Stimulated activated CD4-positive, alpha-beta T cell treated with anti-CD3 and anti-CD28 coated beads, Interleukin-4, amount 100 ng/mL, for 24 hours (primary cell): ENCODE measurements around the gene ABCC5.
"Not testable (repeated sequence)": the region's sequence is repeated elsewhere in the genome, so short reads cannot be mapped to it uniquely, and the experiment has no call there.

Source experiments
- DNase-seq: peaks from one replicate; pipeline ENCODE4 v3.0.0-alpha.2; 2020

Gene ABCC5

DNA sequence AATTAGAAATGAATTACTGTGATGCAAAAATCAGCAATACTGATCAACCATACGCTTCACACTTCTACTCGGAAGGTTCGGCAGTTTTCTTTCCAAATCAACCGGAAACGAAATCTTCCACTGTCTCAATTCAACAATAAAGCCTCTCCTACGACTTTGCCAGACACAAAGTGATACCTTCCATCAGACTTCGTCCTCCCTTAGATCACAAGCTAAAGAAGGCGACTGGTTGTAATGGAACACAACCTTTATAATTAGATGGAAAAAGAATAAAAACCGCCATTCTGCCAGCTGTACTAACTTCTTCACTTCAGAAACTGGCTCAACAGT, 133.6 kb downstream of the ABCC5 start:
- no peak for DNase-seq

DNA sequence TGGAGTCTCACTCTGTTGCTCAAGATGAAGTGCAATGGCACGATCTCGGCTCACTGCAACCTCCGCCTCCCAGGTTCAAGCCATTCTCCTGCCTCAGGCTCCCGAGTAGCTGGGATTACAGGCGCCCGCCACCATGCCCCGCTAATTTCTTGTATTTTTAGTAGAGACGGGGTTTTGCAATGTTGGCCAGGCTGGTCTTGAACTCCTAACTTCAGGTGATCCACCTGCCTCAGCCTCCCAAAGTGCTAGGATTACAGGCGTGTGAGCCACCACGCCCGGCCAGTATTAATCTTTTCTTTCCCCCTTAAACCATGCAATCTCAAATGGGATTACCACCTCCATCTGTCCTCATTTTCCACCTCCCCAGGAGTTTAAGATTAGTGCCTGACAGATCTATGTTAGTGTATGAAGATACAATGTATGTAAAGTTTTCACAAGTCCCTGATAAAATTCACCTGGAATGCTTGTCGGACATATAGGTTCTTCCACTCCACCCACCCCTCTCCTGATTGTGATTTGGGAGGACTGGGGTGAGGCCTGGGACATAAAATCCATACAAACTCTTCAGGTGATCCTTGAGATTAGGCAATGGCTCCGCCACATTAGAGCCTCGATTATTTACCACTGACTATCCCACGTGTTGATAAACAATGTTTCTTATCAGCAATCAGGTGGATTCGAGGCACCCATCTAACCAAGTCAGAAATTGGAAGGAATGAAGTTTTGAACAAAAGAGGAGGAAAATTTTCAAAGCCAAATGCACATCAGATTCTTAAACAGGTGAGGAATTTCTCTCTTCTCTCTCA, 134.2 kb downstream of the ABCC5 start:
- DNase-seq: no peak

DNA sequence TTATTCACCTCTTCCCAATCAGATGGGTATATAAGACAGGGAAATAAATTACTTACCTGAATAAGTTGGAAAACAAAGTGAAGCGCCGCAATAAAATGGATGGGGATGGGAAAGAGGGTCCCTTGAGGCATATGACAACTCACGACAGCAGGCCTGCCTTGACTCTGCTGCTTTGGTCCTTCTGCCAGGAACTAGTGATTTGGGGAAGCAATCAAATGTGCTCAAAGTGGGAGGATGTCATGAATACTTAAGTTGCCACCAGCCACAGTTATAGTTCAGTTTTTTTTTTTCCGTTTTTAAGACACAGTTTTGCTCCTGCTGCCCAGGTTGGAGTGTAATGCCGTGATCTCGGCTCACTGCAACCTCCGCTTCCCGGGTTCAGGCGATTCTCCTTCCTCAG, 137.6 kb downstream of the ABCC5 start:
- DNase-seq: no peak

DNA sequence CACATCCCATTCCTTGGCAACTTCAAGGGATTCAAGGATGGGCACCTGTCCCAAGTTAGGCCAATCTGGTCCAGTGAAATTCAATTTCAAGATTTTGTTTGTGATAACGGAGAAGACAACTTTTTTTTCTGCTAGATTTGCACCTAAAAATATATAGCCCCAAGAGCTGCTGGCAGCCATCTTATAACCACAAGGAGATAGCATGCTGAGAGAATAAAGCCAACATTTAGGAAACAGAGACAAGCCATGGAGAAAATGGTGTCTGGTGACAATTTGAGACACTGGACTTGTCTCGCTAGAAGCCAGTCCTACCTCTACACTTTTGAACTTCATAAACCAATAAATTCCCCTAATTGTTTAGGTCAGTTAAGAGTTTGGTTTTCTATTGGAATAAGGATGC, 138.4 kb downstream of the ABCC5 start:
- no peak for DNase-seq

DNA sequence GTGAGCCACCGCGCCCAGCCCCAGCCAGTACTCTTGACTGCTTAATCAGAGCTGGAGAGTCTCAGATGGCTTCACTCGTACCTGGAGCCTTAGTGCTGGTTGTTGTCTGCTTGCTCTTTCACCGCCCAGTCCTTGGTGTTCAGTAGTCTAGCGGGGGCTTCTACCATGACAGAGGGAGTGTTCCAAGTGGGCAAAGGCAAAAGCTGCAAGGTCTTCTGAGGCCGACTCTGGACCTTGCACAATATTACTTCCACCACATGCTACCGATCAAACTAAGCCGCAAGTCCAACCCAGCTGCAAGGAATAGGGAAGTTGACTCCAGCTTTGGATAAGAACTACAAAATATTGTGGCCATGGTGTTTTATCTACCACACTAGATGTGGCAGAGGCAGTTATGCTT, 139.6 kb downstream of the ABCC5 start:
- no peak for DNase-seq

DNA sequence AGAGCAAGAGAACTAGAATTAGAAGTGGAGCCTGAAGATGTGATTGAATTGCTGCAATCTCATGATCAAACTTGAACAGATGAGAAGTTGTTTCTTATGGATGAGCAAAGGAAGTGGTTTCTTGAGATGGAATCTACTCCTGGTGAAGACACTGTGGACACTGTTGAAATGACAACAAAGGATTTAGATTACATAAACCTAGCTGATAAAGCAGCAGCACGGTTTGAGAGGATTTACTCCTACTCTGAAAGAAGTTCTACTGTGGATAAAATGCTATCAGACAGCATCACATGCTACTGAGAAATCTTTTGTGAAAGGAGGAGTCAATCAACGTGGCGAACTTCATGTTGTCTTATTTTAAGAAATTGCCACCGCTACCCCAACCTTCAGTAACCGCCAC, 140.5 kb downstream of the ABCC5 start:
- not testable (repeated sequence) for DNase-seq

DNA sequence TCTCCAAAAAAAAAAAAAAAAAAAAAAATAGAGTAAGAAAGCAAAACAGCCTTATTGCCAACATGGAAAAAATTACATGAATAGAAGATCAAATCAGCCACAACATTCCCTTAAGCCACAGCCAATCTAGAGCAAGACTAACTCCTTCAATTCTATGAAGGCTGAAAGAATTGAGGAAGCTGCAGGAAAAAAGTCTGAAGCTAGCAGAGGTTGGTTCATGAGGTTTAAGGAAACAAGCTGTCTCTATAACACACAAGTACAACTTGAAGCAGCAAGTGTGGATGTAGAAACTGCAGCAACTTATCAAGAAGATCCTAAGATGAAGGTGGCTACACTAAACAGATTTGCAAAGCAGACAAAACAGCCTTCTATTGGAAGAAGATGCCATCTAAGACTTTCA, 142.3 kb downstream of the ABCC5 start:
- no peak for DNase-seq

DNA sequence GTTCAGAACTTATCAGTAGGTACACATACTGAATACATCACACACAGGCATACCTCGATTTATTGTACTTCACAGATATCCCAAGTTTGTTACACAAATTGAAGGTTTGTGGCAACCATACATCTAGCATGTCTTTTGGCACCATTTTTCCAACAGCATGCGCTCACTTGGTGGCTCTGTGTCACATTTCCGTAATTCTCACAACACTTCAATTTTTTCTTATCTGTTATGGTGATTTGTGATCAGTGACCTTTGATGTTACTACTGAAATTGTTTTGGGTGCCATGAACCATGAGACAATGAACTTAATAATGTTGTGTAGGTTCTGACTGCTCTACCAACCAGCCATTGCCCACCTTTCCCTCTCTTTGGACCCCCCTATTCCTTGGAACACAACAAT, 143.8 kb downstream of the ABCC5 start:
- DNase-seq: no peak

DNA sequence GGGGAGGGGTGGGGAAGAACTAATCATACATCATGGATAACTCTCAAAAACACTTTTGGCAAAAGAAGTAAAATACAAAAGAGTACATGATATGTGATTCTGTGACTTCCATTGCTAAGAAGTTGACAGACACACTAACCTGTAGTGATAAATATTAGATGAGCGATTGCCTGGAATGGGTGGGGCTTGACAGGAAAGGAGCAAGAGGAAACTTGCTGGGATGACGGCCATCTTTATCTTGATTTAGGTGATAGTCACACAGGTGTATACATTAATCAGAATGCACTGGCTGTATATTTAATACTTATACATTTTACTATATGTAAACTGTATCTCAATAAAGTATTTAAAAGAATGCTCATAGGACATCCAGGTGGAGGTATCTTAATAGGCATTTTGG, 146.1 kb downstream of the ABCC5 start:
- no peak for DNase-seq

DNA sequence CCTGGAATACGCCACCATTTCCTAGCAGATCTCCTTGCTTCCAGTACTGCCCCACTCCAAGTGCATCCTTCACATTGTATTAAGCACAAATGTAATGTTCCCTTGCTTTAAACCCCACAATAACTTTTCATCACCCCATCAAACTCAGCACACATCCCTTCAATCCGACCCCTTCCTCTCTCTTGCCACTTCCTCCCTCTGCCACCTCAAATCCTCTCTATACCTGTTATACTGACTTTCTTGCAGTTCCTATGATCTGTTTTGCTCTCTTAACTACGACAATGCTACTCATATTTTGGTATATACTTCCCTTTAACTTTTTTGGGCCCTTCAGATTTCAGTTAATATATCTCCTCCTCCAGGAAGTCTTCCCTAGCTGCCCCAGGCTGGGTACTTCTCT, 147.1 kb downstream of the ABCC5 start:
- DNase-seq: no peak
